GM23338 (cell line): ENCODE data around the gene EPB41L5. TPM values are rescaled to one million over a fixed set of nuclear protein-coding genes. Genes with fewer than 3 reads are reported as not detected.

Experiments used
- ATAC-seq: fragments of 200-7000 bp; cut with Tn5 transposase; 3 replicates; pipeline ENCODE4 v1.9.1; 2020
- DNase-seq: peaks from one replicate; pipeline ENCODE4 v3.0.0-alpha.2; 2015; ENCODE audit warnings: low spot score
- H2AFZ ChIP-seq: fragments of 200-600 bp; sonication (generic); 2 replicates; pipeline ENCODE4 v1.8.0; 2016; ENCODE audit warnings: antibody characterized with exemption, mild to moderate bottlenecking, moderate library complexity
- H3F3A ChIP-seq: fragments of 200-600 bp; sonication (generic); replicated peaks from 2 replicates; pipeline ENCODE4 v1.8.0; 2017; ENCODE audit warnings: antibody characterized with exemption, mixed run types, low read depth
- H3K27ac ChIP-seq: fragments of 200-600 bp; sonication (generic); 2 replicates; pipeline ENCODE4 v1.6.1; 2016; ENCODE audit warnings: low read depth
- H3K27me3 ChIP-seq: fragments of 200-600 bp; sonication (generic); 2 replicates; pipeline ENCODE4 v1.8.0; 2016; ENCODE audit warnings: mild to moderate bottlenecking, mixed run types, moderate library complexity; ENCODE audit not compliant: insufficient read depth
- H3K36me3 ChIP-seq: fragments of 200-600 bp; sonication (generic); 2 replicates; pipeline ENCODE4 v1.8.0; 2016; ENCODE audit warnings: mild to moderate bottlenecking; ENCODE audit not compliant: insufficient read depth
- H3K4me1 ChIP-seq: fragments of 200-600 bp; sonication (generic); 2 replicates; pipeline ENCODE4 v1.8.0; 2016; ENCODE audit warnings: mild to moderate bottlenecking, moderate library complexity; ENCODE audit not compliant: insufficient read depth
- H3K4me2 ChIP-seq: fragments of 200-600 bp; sonication (generic); 2 replicates; pipeline ENCODE4 v1.7.1; 2017; ENCODE audit warnings: mixed run types
- H3K4me3 ChIP-seq: fragments of 200-600 bp; sonication (generic); 2 replicates; pipeline ENCODE4 v1.6.1; 2016; ENCODE audit warnings: mixed run types
- H3K79me2 ChIP-seq: fragments of 200-600 bp; sonication (generic); replicated peaks from 2 replicates; pipeline ENCODE4 v1.8.0; 2017; ENCODE audit warnings: mild to moderate bottlenecking; ENCODE audit not compliant: insufficient read depth
- H3K9me2 ChIP-seq: fragments of 200-600 bp; sonication (generic); 2 replicates; pipeline ENCODE4 v1.8.0; 2017; ENCODE audit not compliant: insufficient read depth
- H4K20me1 ChIP-seq: fragments of 200-600 bp; sonication (generic); replicated peaks from 2 replicates; pipeline ENCODE4 v1.8.0; 2017; ENCODE audit warnings: mild to moderate bottlenecking; ENCODE audit not compliant: insufficient read depth
- H3K27ac Mint-ChIP-seq: 2 replicates; pipeline ENCODE4 v1.8.0; 2020; ENCODE audit warnings: inconsistent platforms, mild to moderate bottlenecking, moderate library complexity, mixed read lengths
- H3K27me3 Mint-ChIP-seq: 3 replicates; pipeline ENCODE4 v1.8.0; 2022; ENCODE audit warnings: low read depth, mild to moderate bottlenecking, moderate library complexity, mixed read lengths, inconsistent platforms; ENCODE audit not compliant: insufficient read depth, poor library complexity
- H3K36me3 Mint-ChIP-seq: 3 replicates; pipeline ENCODE4 v1.8.0; 2021; ENCODE audit warnings: low read depth, mild to moderate bottlenecking, inconsistent platforms, moderate library complexity, mixed read lengths
- H3K4me1 Mint-ChIP-seq: 3 replicates; pipeline ENCODE4 v1.8.0; 2020; ENCODE audit warnings: mild to moderate bottlenecking, inconsistent platforms, mixed read lengths
- H3K4me3 Mint-ChIP-seq: 3 replicates; pipeline ENCODE4 v1.8.0; 2021; ENCODE audit warnings: moderate library complexity, mild to moderate bottlenecking, inconsistent platforms, mixed read lengths
- H3K9me3 Mint-ChIP-seq: 3 replicates; pipeline ENCODE4 v1.8.0; 2020; ENCODE audit warnings: moderate library complexity, mild to moderate bottlenecking, inconsistent platforms, mixed read lengths
- CREB1 ChIP-seq: fragments of 250-450 bp; sonication (Bioruptor Pico); IDR thresholded peaks from 2 replicates; pipeline ENCODE4 v1.5.0; 2020; ENCODE audit warnings: low read depth, mild to moderate bottlenecking, moderate library complexity
- CTCF ChIP-seq, 2 experiments: fragments of 200-600 bp in 1 of 2; sonication (generic) in 1 of 2; conservative IDR thresholded peaks; 2 replicates each; pipeline versions ENCODE4 v1.5.1 to v1.6.1; 2016 to 2017; ENCODE audit warnings: antibody characterized with exemption in 2 of 2, low read depth in 2 of 2, mild to moderate bottlenecking in 2 of 2, moderate library complexity in 1 of 2
- EZH2 ChIP-seq: fragments of 200-600 bp; sonication (generic); IDR thresholded peaks from one replicate; pipeline ENCODE4 v1.8.0; 2017; ENCODE audit warnings: antibody characterized with exemption, mild to moderate bottlenecking, low read depth; ENCODE audit not compliant: unreplicated experiment
- NANOG ChIP-seq: IDR thresholded peaks from 2 replicates; pipeline ENCODE4 v1.6.1; 2016; ENCODE audit warnings: antibody characterized with exemption, borderline replicate concordance
- POLR2AphosphoS5 ChIP-seq: IDR thresholded peaks from 2 replicates; pipeline ENCODE4 v1.6.1; 2016; ENCODE audit warnings: antibody characterized with exemption, low read depth
- REST ChIP-seq: IDR thresholded peaks from one replicate; pipeline ENCODE4 v1.6.1; 2018; ENCODE audit warnings: antibody characterized with exemption; ENCODE audit not compliant: unreplicated experiment
- ZNF331 ChIP-seq: fragments of 250-450 bp; sonication (Bioruptor Pico); IDR thresholded peaks from 2 replicates; pipeline ENCODE4 v1.5.0; 2020; ENCODE audit warnings: low read depth, mild to moderate bottlenecking, moderate library complexity
- ZNF462 ChIP-seq: fragments of 250-450 bp; sonication (Bioruptor Pico); IDR thresholded peaks from 2 replicates; pipeline ENCODE4 v1.5.0; 2020; ENCODE audit warnings: mild to moderate bottlenecking, moderate library complexity
- polyA plus RNA-seq: library from polyadenylated mRNA; unstranded; fragments of >200 nt; fragmentation: Nextera tagmentation; extraction: Ambion mirVana; gene quantifications from 2 replicates; pipeline ENCODE4 v1.2.1, GENCODE V29; 2016
- total RNA-seq: library from RNA; depleted of rRNA; stranded (reverse); fragments of >200 nt; shearing (Covaris generic); gene quantifications from 2 replicates; pipeline ENCODE4 v1.2.3, GENCODE V29; 2014

EPB41L5 gene
- total and polyA plus RNA-seq, 2 experiments from 2014 or later, result 15.5 to 35.4 TPM

DNA sequence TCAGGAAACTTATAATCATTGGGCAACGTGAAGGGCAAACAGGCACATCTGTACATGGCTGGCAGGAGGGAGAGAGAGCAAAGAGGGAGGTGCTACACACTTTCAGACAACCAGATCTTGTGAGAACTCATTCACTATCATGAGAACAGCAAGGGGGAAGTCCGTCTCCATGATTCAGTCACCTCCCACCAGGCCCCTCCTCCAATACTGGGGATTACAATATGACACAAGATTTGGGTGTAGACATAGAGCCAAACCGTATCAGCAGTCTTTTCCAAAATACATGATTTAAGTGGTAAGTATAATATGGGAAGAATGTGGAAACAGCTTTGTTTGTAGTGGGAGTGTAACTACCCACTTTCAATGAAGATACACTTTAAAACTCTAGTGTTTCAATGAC, 65.0 kb downstream of the EPB41L5 start:
- Mint-ChIP-seq H3K36me3 (peaks cover 40% of the 10 kb centered on the region), H3K4me3 (no peak overlapping the region), H3K4me1 (peaks cover 2% of the 10 kb centered on the region; the same call in 1 of the 3 replicates), H3K27ac (no peak overlapping the region), H3K9me3 (peaks cover 8% of the 10 kb centered on the region; the same call in 2 of the 3 replicates), H3K27me3 (peaks cover 2% of the 10 kb centered on the region)
- Histone ChIP-seq H3K27ac (no peak overlapping the region), H3F3A (no peaks in the 10 kb centered on the region), H2AFZ (no peak overlapping the region), H3K4me3 (no peak overlapping the region), H3K4me2 (no peak overlapping the region), H3K27me3 (no peaks in the 10 kb centered on the region), H3K9me2 (no peaks in the 10 kb centered on the region), H4K20me1 (no peaks in the 10 kb centered on the region; the same call in 1 of the 2 replicates), H3K79me2 (no peaks in the 10 kb centered on the region), H3K36me3 (peaks cover 17% of the 10 kb centered on the region), H3K4me1 (no peaks in the 10 kb centered on the region)
- TF ChIP-seq POLR2AphosphoS5, result no peak
- TF ChIP-seq EZH2, result no peak
- TF ChIP-seq NANOG, result no peak
- TF ChIP-seq CREB1 (CRISPR knock-in tag), result no peak
- TF ChIP-seq ZNF331 (CRISPR knock-in tag), result no peak
- no peak for TF ChIP-seq REST
- no peak for DNase-seq
- ATAC-seq, result no peak

DNA sequence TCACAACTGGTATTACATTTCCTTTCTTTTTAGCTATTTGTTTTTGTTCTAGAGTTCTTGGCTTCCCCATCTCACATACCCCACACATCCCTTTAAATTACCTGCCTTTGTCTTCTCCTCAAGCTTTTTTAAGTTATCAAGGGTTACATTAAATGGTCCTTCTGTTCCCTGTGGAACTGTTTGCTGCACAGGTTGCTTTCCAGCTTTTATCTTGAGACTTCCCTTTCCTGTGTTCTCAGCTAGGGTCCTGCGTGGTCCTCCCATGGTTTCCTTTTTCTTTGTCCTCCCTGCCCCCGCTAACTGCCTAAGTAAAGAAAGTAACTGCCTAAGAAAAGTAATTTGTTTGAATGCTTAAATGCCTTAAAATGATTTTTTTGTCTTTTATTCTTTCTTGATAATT, 66.8 kb downstream of the EPB41L5 start:
- DNase-seq, result no peak
- H3F3A ChIP-seq, result no peaks in the 10 kb centered on the region
- Mint-ChIP-seq H3K4me3 (no peak overlapping the region), H3K36me3 (peaks cover 46% of the 10 kb centered on the region), H3K27ac (no peak overlapping the region; the same call in 1 of the 2 replicates), H3K27me3 (peaks cover 2% of the 10 kb centered on the region), H3K9me3 (peaks cover 8% of the 10 kb centered on the region; the same call in 2 of the 3 replicates), H3K4me1 (peaks cover 2% of the 10 kb centered on the region; the same call in 1 of the 3 replicates)
- H3K27ac ChIP-seq, result no peak overlapping the region
- no peak for ATAC-seq
- H3K27me3 ChIP-seq, result no peaks in the 10 kb centered on the region
- H3K4me3 ChIP-seq, result no peak overlapping the region
- no peak overlapping the region for H3K4me2 ChIP-seq
- no peaks in the 10 kb centered on the region for H3K4me1 ChIP-seq
- no peaks in the 10 kb centered on the region; the same call in 1 of the 2 replicates for H4K20me1 ChIP-seq
- H3K79me2 ChIP-seq, result no peaks in the 10 kb centered on the region
- no peaks in the 10 kb centered on the region for H3K9me2 ChIP-seq
- no peak overlapping the region for H2AFZ ChIP-seq
- H3K36me3 ChIP-seq, result peaks cover 17% of the 10 kb centered on the region
- TF ChIP-seq EZH2 (no peak), CTCF (conservative IDR thresholded peaks at IDR 0.05; ENCODE audit: low read depth in 2 of 2) (no peak), ZNF331 (CRISPR knock-in tag) (no peak), ZNF462 (CRISPR knock-in tag) (no peak)
